GM12878 (cell line): Measurements from ENCODE around the gene DEUP1. TPM values are rescaled to one million over a fixed set of nuclear protein-coding genes. Genes with fewer than 3 reads are reported as not detected.

Experiments
- ATF2 ChIP-seq: IDR thresholded peaks from 2 replicates; pipeline ENCODE4 v1.6.1; 2012; ENCODE audit warnings: low read length, inconsistent platforms
- BACH1 ChIP-seq: fragments of 450-650 bp; IDR thresholded peaks from 2 replicates; pipeline ENCODE4 v1.6.1; 2017; ENCODE audit warnings: mild to moderate bottlenecking, borderline replicate concordance
- BCL11A ChIP-seq: IDR thresholded peaks from 2 replicates; pipeline ENCODE4 v1.6.1; 2011; ENCODE audit warnings: low read depth, low read length
- CREM ChIP-seq: IDR thresholded peaks from 2 replicates; pipeline ENCODE4 v1.6.1; 2014; ENCODE audit warnings: antibody characterized with exemption, low read depth
- E2F4 ChIP-seq: IDR thresholded peaks from 2 replicates; pipeline ENCODE4 v1.6.1; 2012; ENCODE audit warnings: low read depth, low read length, improper control_type of control experiment
- IKZF2 ChIP-seq, 2 experiments: fragments of 450-650 bp; IDR thresholded peaks; 2 replicates each; pipeline ENCODE4 v1.6.1; 2017; ENCODE audit warnings: mild to moderate bottlenecking in 2 of 2, moderate library complexity in 2 of 2
- PBX3 ChIP-seq: IDR thresholded peaks from 2 replicates; pipeline ENCODE4 v1.6.1; 2011; ENCODE audit warnings: mild to moderate bottlenecking, low read depth, low read length, moderate library complexity; ENCODE audit not compliant: insufficient replicate concordance
- SMARCA5 ChIP-seq: fragments of 450-650 bp; IDR thresholded peaks from 2 replicates; pipeline ENCODE4 v1.6.1; 2017; ENCODE audit warnings: mild to moderate bottlenecking
- SRF ChIP-seq, 2 experiments: IDR thresholded peaks; 2 replicates each; pipeline ENCODE4 v1.6.1; 2011; ENCODE audit warnings: low read depth in 2 of 2, low read length in 2 of 2, mild to moderate bottlenecking in 1 of 2, moderate library complexity in 1 of 2
- USF1 ChIP-seq: IDR thresholded peaks from 2 replicates; pipeline ENCODE4 v1.6.1; 2011; ENCODE audit warnings: borderline replicate concordance, low read depth, mild to moderate bottlenecking, moderate library complexity, mixed read lengths, low read length; ENCODE audit not compliant: insufficient read depth; ENCODE audit errors: extremely low read length
- polyA plus RNA-seq, 11 experiments: library from polyadenylated mRNA; depleted of rRNA in 4 of 11; unstranded in 6 of 11; stranded (reverse) in 5 of 11; fragments of >200 nt; fragmentation: Nextera tagmentation in 4 of 11; fragmentation: Illumina TruSeq in 1 of 11; extraction: Ambion mirVana in 4 of 11; extraction: Trizol in 1 of 11; gene quantifications; 1 replicate in 1 of 11; 2 replicates in 10 of 11; pipeline versions ENCODE4 v1.2.1 to v1.2.3, GENCODE V29; 2011 to 2016; ENCODE audit warnings: inconsistent platforms in 2 of 11, missing spikeins in 2 of 11, low read depth in 1 of 11
- total RNA-seq, 4 experiments: library from RNA; depleted of rRNA in 3 of 4; stranded (reverse); fragments of >200 nt in 3 of 4; fragmentation: Illumina TruSeq in 1 of 4; extraction: Trizol in 1 of 4; gene quantifications; 2 replicates each; pipeline versions ENCODE4 v1.2.1 to v1.2.3, GENCODE V29; 2013 to 2021

Gene DEUP1
- total and polyA plus RNA-seq, 10 of the 15 experiments (the other 5 are each of a cell fraction or from before 2014, with no cell fraction given) = 0.12 TPM; not detected in 9

GRCh38 chr11:93288767-93289166 lies 41.8 kb upstream of the DEUP1 start (continued):
- TF ChIP-seq ATF2 (peak; percentile 33; the same call in 1 of the 2 replicates), PBX3 (no peak), SRF (IDR thresholded peaks at IDR 0.05; ENCODE audit: low read depth in 2 of 2, low read length in 2 of 2) (0 out of 4 replicates have a peak, but pooled peaks of 1 of the 2 experiments have one; percentile 23), USF1 (no peak), IKZF2 (IDR thresholded peaks at IDR 0.05) (peak in 1 of 2 experiments; percentile 20; a peak in 1 of 4 replicates), BCL11A (peak; percentile 44; the same call in 1 of the 2 replicates), SMARCA5 (no peak), E2F4 (no peak), BACH1 (no peak), CREM (peak; percentile 34; the same call in 1 of the 2 replicates)
